Measurements from ENCODE around the gene RBMS3.
A peak's percentile ranks its signal among the peaks of the same experiment; 100 is the strongest.

RBMS3 gene

GRCh38 chr3:29695643-29696198 is 414.9 kb downstream of the RBMS3 start:
- no peak for DNase-seq

GRCh38 chr3:29696311-29696710 is 415.4 kb downstream of the RBMS3 start:
- no peak for DNase-seq

- DNase-seq: no peak
These were observed 417.1 kb downstream of the RBMS3 start for GRCh38 chr3:29697989-29698388.

- DNase-seq: no peak
These were observed 419.4 kb downstream of the RBMS3 start for GRCh38 chr3:29700256-29700655.

GRCh38 chr3:29701326-29701983 is 420.6 kb downstream of the RBMS3 start:
- DNase-seq: no peak

GRCh38 chr3:29705906-29706844 is 425.3 kb downstream of the RBMS3 start:
- DNase-seq: no peak

- DNase-seq: no peak
These were observed 428.0 kb downstream of the RBMS3 start for GRCh38 chr3:29708884-29709283.

GRCh38 chr3:29711255-29711771 is 430.4 kb downstream of the RBMS3 start:
- DNase-seq: no peak

GRCh38 chr3:29716213-29716612 is 435.3 kb downstream of the RBMS3 start:
- DNase-seq: no peak

GRCh38 chr3:29718661-29719065 is 437.8 kb downstream of the RBMS3 start:
- DNase-seq: no peak

- no peak for DNase-seq
These were observed 439.8 kb downstream of the RBMS3 start for GRCh38 chr3:29720665-29721064.

- no peak for DNase-seq
These were observed 440.9 kb downstream of the RBMS3 start for GRCh38 chr3:29721789-29722188.

GRCh38 chr3:29731050-29731449 is 450.2 kb downstream of the RBMS3 start:
- DNase-seq: no peak

GRCh38 chr3:29741231-29741630 is 460.4 kb downstream of the RBMS3 start:
- DNase-seq: no peak

- DNase-seq: no peak
These were observed 464.5 kb downstream of the RBMS3 start for GRCh38 chr3:29745232-29745870.

- DNase-seq: no peak
These were observed 465.4 kb downstream of the RBMS3 start for GRCh38 chr3:29746163-29746760.

GRCh38 chr3:29747991-29748390 is 467.1 kb downstream of the RBMS3 start:
- DNase-seq: no peak

GRCh38 chr3:29751647-29752314 is 470.9 kb downstream of the RBMS3 start:
- DNase-seq: no peak

- DNase-seq: no peak
These were observed 473.5 kb downstream of the RBMS3 start for GRCh38 chr3:29754346-29754745.

GRCh38 chr3:29755416-29755815 is 474.5 kb downstream of the RBMS3 start:
- DNase-seq: no peak

GRCh38 chr3:29757054-29757777 is 476.3 kb downstream of the RBMS3 start:
- peak; percentile 0 for DNase-seq

- no peak for DNase-seq
These were observed 477.2 kb downstream of the RBMS3 start for GRCh38 chr3:29758108-29758433.

All from DMS79 (cell line).